HL-60 (cell line): ENCODE measurements around the gene PECR.
"Not testable (repeated sequence)": the region's sequence is repeated elsewhere in the genome, so short reads cannot be mapped to it uniquely, and the experiment has no call there.

Source experiments
- DNase-seq, 2 experiments: peaks; one replicate each; pipeline ENCODE4 v3.0.0-alpha.2; 2010 to 2020; ENCODE audit warnings: low read depth in 1 of 2, low spot score in 1 of 2
- H3K27ac ChIP-seq: fragments of 250-450 bp; sonication (Bioruptor Pico); replicated peaks from 2 replicates; pipeline ENCODE4 v1.5.1; 2020; ENCODE audit warnings: mild to moderate bottlenecking, moderate library complexity
- H3K27me3 ChIP-seq: fragments of 250-450 bp; sonication (Bioruptor Pico); 2 replicates; pipeline ENCODE4 v1.5.1; 2021; ENCODE audit warnings: mild to moderate bottlenecking, moderate library complexity; ENCODE audit not compliant: insufficient read depth, poor library complexity, severe bottlenecking
- H3K4me3 ChIP-seq: replicated peaks from 2 replicates; pipeline ENCODE4 v1.5.1; 2011; ENCODE audit warnings: mild to moderate bottlenecking, control low read depth, low read length; ENCODE audit not compliant: insufficient read depth
- CTCF ChIP-seq: IDR thresholded peaks from one replicate; pipeline ENCODE4 v1.5.1; 2011; ENCODE audit warnings: low read length, control low read depth, inconsistent platforms; ENCODE audit not compliant: insufficient read depth
- GABPA ChIP-seq: IDR thresholded peaks from 2 replicates; pipeline ENCODE4 v1.6.1; 2012; ENCODE audit warnings: low read depth
- POLR2AphosphoS5 ChIP-seq: IDR thresholded peaks from 2 replicates; pipeline ENCODE4 v1.6.1; 2012; ENCODE audit warnings: low read depth
- REST ChIP-seq: IDR thresholded peaks from 2 replicates; pipeline ENCODE4 v1.6.1; 2012; ENCODE audit warnings: low read depth; ENCODE audit not compliant: insufficient replicate concordance
- SPI1 ChIP-seq: IDR thresholded peaks from 2 replicates; pipeline ENCODE4 v1.6.1; 2012; ENCODE audit warnings: low read depth, mild to moderate bottlenecking, borderline replicate concordance

The PECR gene

GRCh38 chr2:215997219-215997618, 84.4 kb downstream of the PECR start:
- H3K27ac ChIP-seq, result no peak overlapping the region
- H3K27me3 ChIP-seq, result peaks cover 5% of the 10 kb centered on the region
- TF ChIP-seq POLR2AphosphoS5 (no peak), GABPA (no peak), REST (no peak), CTCF (no peak), SPI1 (no peak)
- H3K4me3 ChIP-seq, result no peak overlapping the region
- no peak for DNase-seq

- Histone ChIP-seq H3K27ac (no peak overlapping the region), H3K4me3 (no peak overlapping the region), H3K27me3 (no peaks in the 10 kb centered on the region)
- no peak for TF ChIP-seq SPI1
- TF ChIP-seq GABPA, result no peak
- TF ChIP-seq POLR2AphosphoS5, result no peak
- TF ChIP-seq CTCF, result no peak
- no peak for TF ChIP-seq REST
- DNase-seq, result no peak
Measured at GRCh38 chr2:215994911-215995310, 86.7 kb downstream of the PECR start.

GRCh38 chr2:215988556-215989207, 92.9 kb downstream of the PECR start:
- not testable (repeated sequence) for H3K27me3 ChIP-seq, DNase-seq, H3K4me3 ChIP-seq, H3K27ac ChIP-seq
